Measurements from ENCODE around the gene MYO10.

MYO10 gene

GRCh38 chr5:16943846-16944678 is 8.0 kb upstream of the MYO10 start:
- no peak for DNase-seq (ENCODE audit: low read depth)

GRCh38 chr5:16937503-16938161 is 1.5 kb upstream of the MYO10 start:
- no peak for DNase-seq (ENCODE audit: low read depth)

- no peak for DNase-seq (ENCODE audit: low read depth)
These were observed 926 bp upstream of the MYO10 start for GRCh38 chr5:16936989-16937438.

GRCh38 chr5:16935231-16936149 is 598 bp downstream of the MYO10 start:
- DNase-seq (ENCODE audit: low read depth), result no peak

- DNase-seq (ENCODE audit: low read depth), result no peak
These were observed 1.4 kb downstream of the MYO10 start for GRCh38 chr5:16934677-16935153.

GRCh38 chr5:16934123-16934522 is 2.0 kb downstream of the MYO10 start:
- DNase-seq (ENCODE audit: low read depth), result peak; percentile 59

- no peak for DNase-seq (ENCODE audit: low read depth)
These were observed 2.8 kb downstream of the MYO10 start for GRCh38 chr5:16933337-16933736.

GRCh38 chr5:16932401-16932800 is 3.7 kb downstream of the MYO10 start:
- DNase-seq (ENCODE audit: low read depth), result no peak

- DNase-seq (ENCODE audit: low read depth), result no peak
These were observed 4.6 kb downstream of the MYO10 start for GRCh38 chr5:16931334-16932110.

GRCh38 chr5:16930496-16930895 is 5.6 kb downstream of the MYO10 start:
- DNase-seq (ENCODE audit: low read depth), result no peak

GRCh38 chr5:16929831-16930230 is 6.3 kb downstream of the MYO10 start:
- no peak for DNase-seq (ENCODE audit: low read depth)

GRCh38 chr5:16929347-16929746 is 6.7 kb downstream of the MYO10 start:
- DNase-seq (ENCODE audit: low read depth), result no peak

- no peak for DNase-seq (ENCODE audit: low read depth)
These were observed 8.5 kb downstream of the MYO10 start for GRCh38 chr5:16927613-16928012.

- no peak for DNase-seq (ENCODE audit: low read depth)
These were observed 9.7 kb downstream of the MYO10 start for GRCh38 chr5:16926417-16926816.

- no peak for DNase-seq (ENCODE audit: low read depth)
These were observed 11.9 kb downstream of the MYO10 start for GRCh38 chr5:16924206-16924605.

- no peak for DNase-seq (ENCODE audit: low read depth)
These were observed 13.7 kb downstream of the MYO10 start for GRCh38 chr5:16922430-16922829.

GRCh38 chr5:16921211-16921610 is 14.9 kb downstream of the MYO10 start:
- DNase-seq (ENCODE audit: low read depth), result no peak

GRCh38 chr5:16920109-16920816 is 15.8 kb downstream of the MYO10 start:
- no peak for DNase-seq (ENCODE audit: low read depth)

- DNase-seq (ENCODE audit: low read depth), result no peak
These were observed 17.0 kb downstream of the MYO10 start for GRCh38 chr5:16918891-16919671.

GRCh38 chr5:16918156-16918555 is 17.9 kb downstream of the MYO10 start:
- no peak for DNase-seq (ENCODE audit: low read depth)
